Vagina (tissue), 2 donors: ENCODE results near the gene JAKMIP1.

ENCODE experiments used
- POLR2A ChIP-seq, 2 donors: fragments of 450-650 bp; IDR thresholded peaks; one replicate each; pipeline ENCODE4 v1.6.1; 2017; ENCODE audit warnings: antibody characterized with exemption in 2 of 2, mild to moderate bottlenecking in 2 of 2, moderate library complexity in 2 of 2
- POLR2AphosphoS5 ChIP-seq, 2 donors: sonication (generic); formaldehyde crosslinking; IDR thresholded peaks; one replicate each; pipeline ENCODE4 v1.9.0; 2017; ENCODE audit warnings: antibody characterized with exemption in 2 of 2, mild to moderate bottlenecking in 2 of 2, low read depth in 1 of 2; ENCODE audit not compliant: insufficient read depth in 1 of 2
- TF ChIP-seq, protein P1 (sequence below), 3 experiments: fragments of 450-650 bp in 2 of 3; fragments of 200-600 bp in 1 of 3; sonication (generic) in 1 of 3; IDR thresholded peaks; one replicate each; pipeline ENCODE4 v1.5.1; 2017 to 2019; ENCODE audit warnings: antibody characterized with exemption in 3 of 3, mild to moderate bottlenecking in 2 of 3, moderate library complexity in 2 of 3

DNA sequence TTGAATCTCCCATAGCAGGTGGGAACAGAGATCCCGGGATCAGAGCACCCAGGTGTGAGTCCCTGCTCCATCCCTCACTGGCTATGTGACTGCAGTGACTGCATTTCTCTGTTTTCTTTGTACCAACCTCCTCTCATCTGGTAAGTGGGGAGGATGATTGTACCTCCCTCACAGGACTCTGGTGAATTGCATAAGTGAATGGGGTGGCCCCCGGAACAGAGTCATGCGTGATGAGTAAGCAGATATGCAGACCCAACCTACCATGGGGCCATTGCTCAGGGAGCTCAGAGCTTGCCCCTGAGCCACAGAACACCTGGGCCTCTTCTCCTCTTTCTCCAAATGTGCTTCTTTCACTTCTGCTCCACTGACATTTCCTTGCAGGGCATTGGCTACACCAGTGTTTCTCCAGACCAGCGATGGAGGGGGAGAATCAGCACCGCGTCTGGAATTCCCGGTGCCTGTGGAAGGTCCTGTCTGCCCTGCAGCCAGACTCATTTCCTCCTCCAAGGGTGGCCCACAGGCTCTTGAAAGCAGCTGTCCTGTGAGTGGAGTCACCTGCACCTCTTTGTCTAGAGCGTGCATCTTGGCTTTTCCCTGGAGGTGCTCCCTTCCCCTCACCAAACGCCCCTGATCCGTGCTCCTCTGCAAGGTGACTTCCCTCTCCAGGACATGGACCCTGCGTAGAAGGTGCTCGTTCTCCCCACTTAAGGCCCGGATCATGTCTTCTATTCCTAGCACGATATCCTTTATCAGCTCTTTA is 212.1 kb downstream of the JAKMIP1 start:
- TF ChIP-seq POLR2A (IDR thresholded peaks at IDR 0.05) (no peak), POLR2AphosphoS5 (IDR thresholded peaks at IDR 0.05; ENCODE audit: insufficient read depth in 1 of 2, low read depth in 1 of 2) (no peak)
- TF ChIP-seq, protein P1, sequence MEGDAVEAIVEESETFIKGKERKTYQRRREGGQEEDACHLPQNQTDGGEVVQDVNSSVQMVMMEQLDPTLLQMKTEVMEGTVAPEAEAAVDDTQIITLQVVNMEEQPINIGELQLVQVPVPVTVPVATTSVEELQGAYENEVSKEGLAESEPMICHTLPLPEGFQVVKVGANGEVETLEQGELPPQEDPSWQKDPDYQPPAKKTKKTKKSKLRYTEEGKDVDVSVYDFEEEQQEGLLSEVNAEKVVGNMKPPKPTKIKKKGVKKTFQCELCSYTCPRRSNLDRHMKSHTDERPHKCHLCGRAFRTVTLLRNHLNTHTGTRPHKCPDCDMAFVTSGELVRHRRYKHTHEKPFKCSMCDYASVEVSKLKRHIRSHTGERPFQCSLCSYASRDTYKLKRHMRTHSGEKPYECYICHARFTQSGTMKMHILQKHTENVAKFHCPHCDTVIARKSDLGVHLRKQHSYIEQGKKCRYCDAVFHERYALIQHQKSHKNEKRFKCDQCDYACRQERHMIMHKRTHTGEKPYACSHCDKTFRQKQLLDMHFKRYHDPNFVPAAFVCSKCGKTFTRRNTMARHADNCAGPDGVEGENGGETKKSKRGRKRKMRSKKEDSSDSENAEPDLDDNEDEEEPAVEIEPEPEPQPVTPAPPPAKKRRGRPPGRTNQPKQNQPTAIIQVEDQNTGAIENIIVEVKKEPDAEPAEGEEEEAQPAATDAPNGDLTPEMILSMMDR (IDR thresholded peaks at IDR 0.05) = no peak
